Kidney (tissue), 14 donors: ENCODE data around the gene ANO6. TPM values are rescaled to one million over a fixed set of nuclear protein-coding genes. Genes with fewer than 3 reads are reported as not detected.

Experiments
- DNase-seq, 5 donors: peaks; one replicate each; pipeline ENCODE4 v3.0.0-alpha.2; 2013 to 2020
- FAIRE-seq: peaks from 2 replicates; lab custom pipeline; 2012; peaks lifted over from hg19 to GRCh38; lab: Jason Lieb, UNC
- H3K27ac ChIP-seq, 2 donors: one replicate each; pipeline ENCODE4 v1.7.0; 2013; ENCODE audit warnings: low read depth in 2 of 2, low read length in 2 of 2, inconsistent platforms in 1 of 2
- H3K27me3 ChIP-seq: one replicate; pipeline ENCODE4 v1.7.1; 2013; ENCODE audit warnings: low read length, inconsistent platforms; ENCODE audit not compliant: control insufficient read depth, insufficient read depth
- H3K36me3 ChIP-seq, 3 donors: one replicate each; pipeline versions ENCODE4 v1.7.0 to v1.7.1; 2013; ENCODE audit warnings: low read length in 3 of 3, control low read depth in 1 of 3, inconsistent platforms in 1 of 3; ENCODE audit not compliant: insufficient read depth in 3 of 3, control insufficient read depth in 2 of 3
- H3K4me1 ChIP-seq, 3 donors: one replicate each; pipeline versions ENCODE4 v1.7.0 to v1.7.1; 2013; ENCODE audit warnings: low read length in 3 of 3, inconsistent platforms in 1 of 3, low read depth in 1 of 3; ENCODE audit not compliant: control insufficient read depth in 2 of 3, insufficient read depth in 2 of 3
- H3K4me3 ChIP-seq, 3 donors: one replicate each; pipeline versions ENCODE4 v1.7.0 to v1.8.1; 2013; ENCODE audit warnings: low read length in 3 of 3, control low read depth in 1 of 3, inconsistent platforms in 1 of 3
- H3K9ac ChIP-seq, 3 donors: one replicate each; pipeline versions ENCODE4 v1.7.0 to v1.7.1; 2013; ENCODE audit warnings: low read length in 3 of 3, control low read depth in 1 of 3, inconsistent platforms in 1 of 3
- H3K9me3 ChIP-seq, 3 donors: one replicate each; pipeline versions ENCODE4 v1.7.0 to v1.7.1; 2013; ENCODE audit warnings: low read length in 3 of 3, control low read depth in 1 of 3, inconsistent platforms in 1 of 3; ENCODE audit not compliant: control insufficient read depth in 2 of 3, insufficient read depth in 1 of 3
- intact Hi-C: fragments of 100-400 bp; cut with DNase I; formaldehyde crosslinking; loops from one replicate; pipeline ENCODE4 v1.11.1; 2022
- polyA plus RNA-seq: library from polyadenylated mRNA; stranded (reverse); fragments of 350-450 nt; fragmentation: Illumina TruSeq; extraction: RNeasy Lipid Tissue Mini Kit (QIAGEN cat#74804); gene quantifications from one replicate; pipeline ENCODE4 v1.2.3, GENCODE V29; 2014; ENCODE audit warnings: low read depth, low replicate concordance; ENCODE audit not compliant: insufficient read depth
- total RNA-seq: library from RNA; stranded (reverse); fragmentation: NEBNext Ultra II Directional; extraction: Animal tissue kit (Norgen Biotek cat#: 25700); gene quantifications from one replicate; pipeline ENCODE4 v1.2.1, GENCODE V29; 2021
- TF ChIP-seq, protein P1 (sequence below): IDR thresholded peaks from 3 replicates; pipeline ENCODE4 v1.5.1; 2012; ENCODE audit warnings: mild to moderate bottlenecking, moderate library complexity, borderline replicate concordance; ENCODE audit not compliant: insufficient read depth; ENCODE audit errors: extremely low read depth
- donor health status: control.
- donor health status: control.
- donor health status: control.
- donor health status: control.
- donor health status: control.
- donor health status: DM: yes; HTN: yes; CAD: no.
- donor health status: Normal renal cell carcinoma (clear cell type).

ANO6 gene
- total and polyA plus RNA-seq, 2 donors from 2014 or later, result 17.2 to 46.3 TPM

GRCh38 chr12:45324391-45324790, 108.5 kb downstream of the ANO6 start:
- FAIRE-seq (no peak), DNase-seq (no peak)
- Histone ChIP-seq H3K4me1 (peaks cover 0 to 2% (median 0%) of the 10 kb centered on the region in 3 donors), H3K36me3 (no peaks in the 10 kb centered on the region), H3K4me3 (no peak overlapping the region), H3K27ac (no peak overlapping the region), H3K9me3 (no peaks in the 10 kb centered on the region), H3K9ac (no peak overlapping the region), H3K27me3 (no peaks in the 10 kb centered on the region)
- intact Hi-C loops, result no loop called here
- TF ChIP-seq, protein P1, sequence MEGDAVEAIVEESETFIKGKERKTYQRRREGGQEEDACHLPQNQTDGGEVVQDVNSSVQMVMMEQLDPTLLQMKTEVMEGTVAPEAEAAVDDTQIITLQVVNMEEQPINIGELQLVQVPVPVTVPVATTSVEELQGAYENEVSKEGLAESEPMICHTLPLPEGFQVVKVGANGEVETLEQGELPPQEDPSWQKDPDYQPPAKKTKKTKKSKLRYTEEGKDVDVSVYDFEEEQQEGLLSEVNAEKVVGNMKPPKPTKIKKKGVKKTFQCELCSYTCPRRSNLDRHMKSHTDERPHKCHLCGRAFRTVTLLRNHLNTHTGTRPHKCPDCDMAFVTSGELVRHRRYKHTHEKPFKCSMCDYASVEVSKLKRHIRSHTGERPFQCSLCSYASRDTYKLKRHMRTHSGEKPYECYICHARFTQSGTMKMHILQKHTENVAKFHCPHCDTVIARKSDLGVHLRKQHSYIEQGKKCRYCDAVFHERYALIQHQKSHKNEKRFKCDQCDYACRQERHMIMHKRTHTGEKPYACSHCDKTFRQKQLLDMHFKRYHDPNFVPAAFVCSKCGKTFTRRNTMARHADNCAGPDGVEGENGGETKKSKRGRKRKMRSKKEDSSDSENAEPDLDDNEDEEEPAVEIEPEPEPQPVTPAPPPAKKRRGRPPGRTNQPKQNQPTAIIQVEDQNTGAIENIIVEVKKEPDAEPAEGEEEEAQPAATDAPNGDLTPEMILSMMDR, result no peak

DNA sequence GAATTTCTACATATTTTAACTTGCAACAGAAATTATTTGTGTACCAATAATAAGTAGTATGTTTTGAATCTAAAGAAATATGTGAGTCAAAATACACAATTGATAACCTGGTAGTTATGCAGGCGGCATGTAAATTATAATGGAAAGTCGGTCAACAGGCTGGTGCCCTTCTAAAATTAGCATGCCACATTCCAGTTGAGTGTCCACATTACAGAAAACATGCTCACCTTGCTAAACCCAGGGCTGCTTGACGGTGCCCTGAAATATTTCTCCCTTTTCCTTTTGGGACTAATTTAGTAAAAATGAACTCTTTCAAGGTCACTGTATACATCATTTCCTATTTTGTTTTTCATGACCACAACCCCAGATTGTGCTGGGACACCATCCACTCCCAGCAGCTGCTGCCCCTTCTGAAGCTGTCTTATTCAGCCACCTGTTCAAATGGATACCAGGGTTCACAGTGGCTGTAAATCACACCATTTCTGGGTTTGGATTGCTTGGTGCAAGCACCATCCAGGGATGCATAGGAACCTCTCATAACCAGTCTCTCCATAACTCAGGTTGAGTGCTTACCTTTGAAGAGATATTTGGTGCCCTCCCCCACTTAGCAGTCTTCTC, 110.6 kb downstream of the ANO6 start:
- no peak overlapping the region for H3K27ac ChIP-seq
- no peaks in the 10 kb centered on the region for H3K27me3 ChIP-seq
- intact Hi-C loops, result no loop called here
- H3K9me3 ChIP-seq, result no peaks in the 10 kb centered on the region
- no peak for DNase-seq
- TF ChIP-seq, protein P1, result no peak
- peaks cover 0 to 2% (median 0%) of the 10 kb centered on the region in 3 donors for H3K4me1 ChIP-seq
- H3K36me3 ChIP-seq, result no peaks in the 10 kb centered on the region
- no peak overlapping the region for H3K4me3 ChIP-seq
- no peak for FAIRE-seq
- no peak overlapping the region for H3K9ac ChIP-seq

DNA sequence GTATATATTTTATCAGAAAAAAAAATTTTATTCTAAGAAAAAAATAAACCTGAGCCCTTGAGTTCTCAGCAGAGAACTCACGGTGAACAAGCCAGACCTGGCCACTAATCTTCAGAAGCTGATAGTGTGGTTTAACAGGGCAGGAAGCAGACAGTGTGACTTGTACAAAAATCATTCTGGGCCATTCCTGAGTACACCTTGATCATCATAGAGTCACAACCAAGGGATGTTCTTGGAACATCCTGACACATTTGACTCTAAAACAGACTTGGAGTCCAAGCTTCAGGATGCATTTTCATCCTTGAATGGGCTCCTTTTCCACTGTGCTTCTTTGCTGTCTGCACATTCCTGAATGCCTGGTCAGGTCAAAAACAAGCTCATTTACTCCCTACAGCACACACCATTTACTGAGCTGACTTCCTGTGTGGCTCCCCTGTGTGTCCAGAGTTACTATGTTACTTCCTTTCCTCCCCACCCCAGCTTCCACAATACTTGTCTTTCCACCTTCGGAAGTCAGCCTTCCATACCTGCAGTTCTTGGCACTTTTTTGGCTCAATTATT, 112.0 kb downstream of the ANO6 start:
- H3K27ac ChIP-seq, result no peak overlapping the region
- FAIRE-seq (no peak), DNase-seq (no peak)
- H3K4me3 ChIP-seq, result no peak overlapping the region
- intact Hi-C loops, result no loop called here
- H3K27me3 ChIP-seq, result no peaks in the 10 kb centered on the region
- H3K9ac ChIP-seq, result no peak overlapping the region
- no peaks in the 10 kb centered on the region for H3K9me3 ChIP-seq
- TF ChIP-seq, protein P1, result no peak
- H3K36me3 ChIP-seq, result peaks cover 0 to 4% (median 0%) of the 10 kb centered on the region in 3 donors
- H3K4me1 ChIP-seq, result peaks cover 0 to 2% (median 0%) of the 10 kb centered on the region in 3 donors

DNA sequence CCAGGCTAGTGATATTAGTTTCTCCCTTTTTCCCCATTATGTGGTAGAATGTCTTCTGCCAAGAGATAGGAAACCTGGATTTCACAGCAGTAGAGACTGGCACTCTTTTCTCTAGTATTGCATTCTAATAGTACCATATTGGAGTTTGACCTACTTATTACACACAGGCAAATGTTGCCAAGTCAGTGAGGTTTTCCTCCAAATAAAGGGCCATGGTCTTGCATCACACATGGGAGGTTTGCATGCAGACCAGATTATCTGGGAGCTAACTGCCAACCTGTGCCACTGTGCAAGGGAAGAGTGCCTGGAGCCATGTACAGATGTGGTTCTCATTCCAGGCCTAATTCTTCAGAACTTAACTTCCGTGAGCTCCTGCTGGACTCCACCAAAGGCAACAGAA, 113.3 kb downstream of the ANO6 start:
- no peaks in the 10 kb centered on the region for H3K27me3 ChIP-seq
- peaks cover 0 to 4% (median 0%) of the 10 kb centered on the region in 3 donors for H3K36me3 ChIP-seq
- DNase-seq (no peak), FAIRE-seq (no peak)
- TF ChIP-seq, protein P1, result no peak
- no peaks in the 10 kb centered on the region for H3K9me3 ChIP-seq
- H3K4me1 ChIP-seq, result peaks cover 0 to 2% (median 0%) of the 10 kb centered on the region in 3 donors
- H3K27ac ChIP-seq, result no peak overlapping the region
- no peak overlapping the region for H3K4me3 ChIP-seq
- H3K9ac ChIP-seq, result no peak overlapping the region
- intact Hi-C loops, result no loop called here
